DMS114 treated with DMSO at 0.1 percent for 48 hours (cell line): ENCODE results near the gene BTD.
"Not testable (repeated sequence)": the region's sequence is repeated elsewhere in the genome, so short reads cannot be mapped to it uniquely, and the experiment has no call there.

ENCODE experiments used
- DNase-seq: peaks from one replicate; lab custom pipeline; 2025; ENCODE audit not compliant: unreplicated experiment; lab: John Stamatoyannopoulos, UW

The BTD gene

DNA sequence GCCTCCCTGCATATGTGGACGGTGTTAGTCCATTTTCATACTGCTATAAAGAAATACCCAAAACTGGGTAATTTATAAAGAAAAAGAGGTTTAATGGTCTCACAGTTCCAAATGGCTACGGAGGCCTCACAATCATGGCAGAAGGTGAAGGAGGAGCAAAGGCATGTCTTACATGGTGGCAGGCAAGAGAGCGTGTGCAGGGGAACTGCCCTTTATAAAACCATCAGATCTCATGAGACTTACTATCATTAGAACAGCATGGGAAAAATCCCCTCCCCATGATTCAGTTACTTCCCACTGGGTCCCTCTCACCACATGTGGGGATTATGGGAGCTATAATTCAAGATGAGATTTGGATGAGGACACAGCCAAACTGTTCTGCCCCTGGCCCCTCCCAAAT is 1.3 kb downstream of the BTD start:
- DNase-seq, result not testable (repeated sequence)

DNA sequence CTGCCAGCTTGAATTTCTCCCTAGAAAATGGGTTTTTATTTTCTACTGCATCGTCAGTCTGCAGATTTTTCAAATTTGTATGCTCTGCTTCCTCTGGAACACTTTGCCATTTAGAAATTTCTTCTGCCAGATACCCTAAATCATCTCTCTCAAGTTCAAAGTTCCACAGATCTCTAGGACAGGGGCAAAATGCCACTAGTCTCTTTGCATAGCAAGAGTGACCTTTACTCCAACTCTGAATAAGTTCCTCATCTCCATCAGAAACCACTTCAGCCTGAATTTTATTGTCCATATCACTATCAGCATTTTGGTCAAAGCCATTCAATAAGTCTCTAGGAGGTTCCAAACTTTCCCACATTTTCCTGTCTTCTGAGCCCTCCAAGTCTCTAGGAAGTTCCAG is 3.0 kb downstream of the BTD start:
- DNase-seq, result not testable (repeated sequence)

- DNase-seq, result no peak
Measured at GRCh38 chr3:15606434-15606891, 4.9 kb downstream of the BTD start.

DNA sequence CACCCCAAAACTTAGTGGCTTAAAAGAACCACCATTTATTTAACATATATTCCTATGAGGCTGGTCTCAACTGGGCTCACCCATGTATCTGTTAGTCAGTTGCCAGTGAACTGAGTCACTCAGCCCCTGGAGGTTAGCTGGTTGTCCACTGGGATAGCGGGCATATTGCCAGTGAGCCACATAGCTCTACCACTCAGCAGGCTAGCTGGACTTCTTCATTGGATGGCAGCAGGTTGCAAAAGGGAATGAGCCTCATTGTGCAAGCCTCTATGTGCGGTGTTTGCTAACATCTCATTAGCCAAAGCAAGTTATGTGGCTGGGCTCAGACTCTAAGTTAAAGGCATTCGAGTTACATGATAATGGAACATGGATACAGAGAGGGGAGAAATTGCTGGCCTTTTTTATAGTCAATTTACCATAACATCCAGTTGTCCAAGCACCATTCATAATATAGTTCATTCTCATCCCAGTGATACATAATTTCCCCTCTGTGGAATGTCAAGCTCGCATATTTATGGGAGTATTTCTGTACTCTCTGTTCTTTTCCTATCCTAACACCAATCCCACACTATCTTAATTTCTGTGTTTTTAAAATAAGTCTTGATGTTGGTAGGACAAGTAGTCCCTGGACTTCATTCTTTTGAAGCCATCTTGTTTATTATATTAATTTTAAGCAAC is 8.7 kb downstream of the BTD start:
- DNase-seq, result no peak

DNA sequence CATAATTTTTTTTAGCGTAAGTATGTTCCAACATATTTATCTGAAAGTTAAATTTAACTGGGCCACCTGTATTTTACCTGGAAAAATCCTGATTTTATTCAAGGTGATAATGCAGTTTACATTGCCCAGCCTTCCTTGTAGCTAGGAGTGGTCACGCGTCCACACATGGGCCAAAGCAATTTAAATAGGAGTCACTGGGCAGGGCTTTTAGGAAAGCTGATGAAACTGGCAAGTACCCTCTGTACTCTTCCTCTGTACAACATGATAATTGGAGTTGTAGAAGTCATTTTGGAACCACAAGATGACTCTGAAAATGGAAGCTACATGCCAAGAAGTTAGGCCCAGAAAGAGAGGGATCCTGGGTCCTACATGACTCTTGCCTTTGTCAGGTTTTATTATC is 9.5 kb downstream of the BTD start:
- DNase-seq, result no peak

DNA sequence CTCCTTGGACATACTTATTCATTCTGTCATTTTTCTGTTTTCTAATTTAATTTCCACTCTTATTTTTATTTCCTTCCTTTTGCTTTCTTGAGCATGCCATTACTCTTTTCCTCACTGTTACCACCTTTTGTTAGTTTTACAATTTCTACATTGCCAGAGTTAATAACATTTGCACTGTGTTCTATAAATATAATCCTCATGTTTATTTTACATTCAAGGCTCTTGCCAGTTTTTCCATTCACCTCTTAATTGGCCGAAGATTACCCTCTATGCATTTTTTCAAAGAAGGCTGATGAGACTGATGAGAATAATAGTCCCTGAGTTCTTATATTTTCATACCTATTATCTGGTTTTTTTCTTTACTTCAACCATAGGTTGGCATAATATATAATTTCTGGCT is 10.5 kb downstream of the BTD start:
- DNase-seq, result no peak

DNA sequence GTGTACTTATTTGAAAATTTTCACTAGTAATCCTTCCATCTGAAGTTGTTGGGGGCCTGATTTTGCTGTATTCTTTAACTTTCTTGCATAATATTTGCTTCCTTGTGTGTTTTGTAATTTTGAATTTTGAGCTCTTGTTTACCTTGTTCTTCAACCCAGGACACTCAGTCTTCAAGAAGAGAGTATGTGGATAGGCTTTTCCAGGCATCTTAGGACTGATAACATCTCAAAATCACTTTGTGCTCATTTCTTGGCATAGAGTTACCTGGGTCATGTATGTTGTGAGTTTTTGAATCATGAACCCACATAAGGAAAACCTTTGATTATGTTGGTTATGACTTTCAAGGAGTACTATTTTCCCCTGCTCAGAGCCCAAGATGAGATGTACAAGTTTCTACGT is 13.4 kb downstream of the BTD start:
- no peak for DNase-seq

DNA sequence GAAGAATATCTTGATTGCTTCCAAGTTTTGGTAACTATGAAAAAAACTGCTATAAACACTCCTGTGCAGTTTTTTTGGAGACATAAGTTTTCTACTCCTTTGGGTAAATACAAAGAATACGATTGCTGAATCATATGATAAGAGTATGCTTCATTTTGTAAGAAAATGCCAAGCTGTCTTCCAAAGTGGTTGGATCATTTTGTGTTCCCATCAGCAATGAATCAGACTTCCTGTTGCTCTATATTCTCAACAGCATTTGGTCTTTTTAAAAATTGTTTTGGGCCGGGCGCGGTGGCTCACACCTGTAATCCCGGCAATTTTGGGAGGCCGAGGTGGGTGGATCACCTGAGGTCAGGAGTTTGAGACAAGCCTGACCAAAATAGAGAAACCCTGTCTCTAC is 14.5 kb downstream of the BTD start:
- no peak for DNase-seq

- not testable (repeated sequence) for DNase-seq
Measured at GRCh38 chr3:15619659-15620464, 18.3 kb downstream of the BTD start.

DNA sequence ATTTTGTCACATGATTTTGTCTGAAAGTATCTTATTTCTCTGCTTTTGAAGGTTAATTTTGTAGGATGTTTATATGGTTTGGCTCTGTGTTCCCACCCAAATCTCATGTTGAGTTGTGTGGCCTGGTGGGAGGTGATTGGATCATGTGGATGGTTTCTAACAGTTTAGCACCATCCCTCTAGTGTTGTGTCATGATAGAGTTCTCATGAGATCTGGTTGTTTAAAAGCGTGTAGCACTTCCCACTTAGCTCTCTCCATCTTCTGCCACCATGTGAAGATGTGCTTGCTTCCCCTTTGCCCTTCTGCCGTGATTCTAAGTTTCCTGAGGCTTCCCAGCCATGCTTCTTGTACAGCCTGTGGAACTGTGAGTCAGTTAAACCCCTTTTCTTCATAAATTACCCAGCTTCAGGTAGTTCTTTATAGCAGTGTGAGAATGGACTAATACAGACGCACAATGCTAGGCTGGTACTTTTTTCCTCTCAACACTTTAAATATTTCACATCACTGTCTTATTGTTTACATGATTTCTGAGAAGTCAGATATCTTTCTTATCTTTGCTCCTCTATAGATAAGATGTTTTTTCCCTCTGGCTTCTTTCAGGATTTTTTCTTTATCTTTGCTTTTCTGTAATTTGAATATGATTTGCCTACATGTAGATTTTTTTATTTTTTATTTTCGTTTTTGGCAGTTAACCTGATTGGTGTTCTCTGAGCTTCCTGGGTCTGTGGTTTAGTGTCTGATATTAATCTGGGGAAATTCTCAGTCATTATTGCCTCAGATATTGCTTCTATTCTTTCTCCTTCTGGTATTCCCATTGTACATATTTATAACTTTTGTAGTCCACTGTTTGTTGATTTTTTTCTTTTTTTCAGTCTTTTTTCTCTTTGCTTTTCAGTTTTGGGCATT is 22.2 kb downstream of the BTD start:
- DNase-seq, result no peak

DNA sequence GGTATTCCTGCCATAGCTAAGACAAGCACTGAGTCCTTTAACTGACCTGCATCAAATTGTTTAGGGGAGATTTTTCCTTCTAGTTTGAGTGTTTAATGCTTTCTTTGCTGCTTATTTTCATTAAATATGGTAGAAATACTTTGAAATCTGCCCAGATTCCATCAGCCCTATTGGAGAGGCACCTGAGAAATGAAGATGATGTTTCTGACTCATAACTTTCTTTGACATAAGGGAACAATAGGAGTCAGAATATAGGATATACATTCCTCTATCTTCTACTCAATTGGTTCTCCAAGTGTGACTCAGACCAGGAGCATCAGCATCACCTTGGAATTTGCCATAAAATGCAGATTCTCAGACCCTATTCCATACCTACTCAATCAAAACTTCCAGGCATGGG is 27.4 kb downstream of the BTD start:
- no peak for DNase-seq

GRCh38 chr3:15629860-15630597 is 28.5 kb downstream of the BTD start:
- peak; percentile 27 for DNase-seq

DNA sequence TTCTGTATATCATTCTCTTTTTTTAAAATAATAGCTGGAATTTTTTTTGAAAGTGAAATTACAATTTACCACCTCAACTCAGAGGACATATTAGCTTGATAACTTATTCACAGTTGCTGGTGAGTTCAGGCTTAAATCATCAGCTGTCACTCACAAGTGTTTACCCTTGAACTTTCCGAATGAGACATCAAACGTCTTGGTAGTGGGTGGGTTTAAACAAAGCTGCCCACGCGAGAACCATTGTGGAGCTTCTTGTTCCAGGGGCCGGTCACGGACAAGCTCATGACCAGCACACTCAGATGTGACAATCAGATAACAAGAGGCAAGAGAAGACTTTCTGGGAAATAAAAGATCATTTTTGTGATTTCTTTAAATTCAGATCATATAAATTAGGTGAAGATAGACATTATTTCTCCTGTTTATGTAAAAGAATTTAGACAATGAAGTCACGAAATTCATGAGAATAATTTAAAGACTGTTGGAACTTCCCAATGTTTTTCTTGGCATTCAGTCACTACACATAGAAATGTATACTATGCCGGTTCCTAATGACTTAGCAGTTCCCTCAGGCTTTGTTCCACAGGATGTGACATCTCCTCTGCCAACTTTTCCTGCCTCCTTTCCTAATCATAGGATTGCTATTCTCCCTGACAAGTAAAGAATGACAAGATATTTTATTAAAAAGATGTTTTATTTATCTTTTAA is 29.3 kb downstream of the BTD start:
- no peak for DNase-seq

- no peak for DNase-seq
Measured at GRCh38 chr3:15631426-15632211, 30.1 kb downstream of the BTD start.

DNA sequence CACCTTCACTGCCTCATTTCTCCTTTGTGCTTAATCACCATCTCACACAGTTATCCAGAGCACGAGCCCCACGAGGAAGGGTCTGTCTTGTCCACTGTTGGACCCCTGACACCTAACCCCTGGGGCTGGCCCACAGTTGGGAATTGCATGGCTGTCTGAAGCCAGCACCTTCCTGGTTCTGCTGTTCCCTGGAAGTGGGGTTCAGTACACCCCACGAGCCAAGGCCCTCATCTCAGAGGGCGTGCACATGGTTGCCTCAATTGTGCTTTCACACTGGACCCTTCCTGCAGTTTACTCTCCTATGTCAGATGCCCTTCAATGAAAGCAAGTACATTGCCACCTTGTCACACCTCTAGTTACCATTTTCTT is 30.7 kb downstream of the BTD start:
- no peak for DNase-seq

- no peak for DNase-seq
Measured at GRCh38 chr3:15633159-15633558, 31.6 kb downstream of the BTD start.

- no peak for DNase-seq
Measured at GRCh38 chr3:15633766-15634598, 32.4 kb downstream of the BTD start.

DNA sequence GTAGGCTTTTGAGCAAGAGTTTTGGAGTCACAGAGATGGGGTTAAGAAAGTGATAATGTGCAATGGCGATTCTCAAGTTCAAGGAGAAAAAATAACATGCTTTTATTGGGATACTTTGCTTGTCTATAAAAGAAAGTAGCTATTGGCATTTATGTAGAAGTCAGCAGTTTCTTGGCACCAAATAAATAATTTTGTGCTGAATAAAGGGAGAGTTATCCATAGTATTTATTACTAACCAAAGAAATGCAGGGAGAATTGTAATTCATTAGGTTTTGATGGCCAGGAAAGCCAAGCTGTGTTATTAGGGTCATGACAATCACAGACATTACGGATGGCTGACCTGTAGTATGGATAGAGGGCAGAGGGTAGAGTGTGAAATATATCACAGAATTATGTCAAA is 33.1 kb downstream of the BTD start:
- DNase-seq, result no peak
